ENCODE measurements around the gene URGCP. TPM values are rescaled to one million over a fixed set of nuclear protein-coding genes. Genes with fewer than 3 reads are reported as not detected.

URGCP gene
- 28.5 and 29.4 TPM in 2 replicates for total RNA-seq
- long read RNA-seq, full-length matches to known transcripts = 111 of 134 reads
- long read RNA-seq, partial matches to known transcripts = 0 of 134 reads
- long read RNA-seq, other reads (novel, unspliced or antisense) = 23 of 134 reads

- Mint-ChIP-seq H3K27me3 (ENCODE audit: unreplicated experiment) (no peaks in the 10 kb centered on the region), H3K4me1 (ENCODE audit: unreplicated experiment) (peaks cover 36% of the 10 kb centered on the region), H3K4me3 (ENCODE audit: unreplicated experiment) (peak within 1 kb of the TSS; percentile 94), H3K36me3 (ENCODE audit: unreplicated experiment) (peaks cover 5% of the 10 kb centered on the region), H3K27ac (ENCODE audit: unreplicated experiment) (peak within 1 kb of the TSS; percentile 96), H3K9me3 (ENCODE audit: unreplicated experiment) (no peaks in the 10 kb centered on the region)
- DNase-seq (ENCODE audit: extremely low spot score, unreplicated experiment) = peak; percentile 85
- no peak for TF ChIP-seq CTCF (IDR thresholded peaks at IDR 0.05)
Measured at GRCh38 chr7:43906331-43907010, at the start of gene URGCP. Gene URGCP (minus strand): TSS chr7:43906596. CDS start chr7:43906575, 21 bp downstream.

- Mint-ChIP-seq H3K9me3 (ENCODE audit: unreplicated experiment) (no peaks in the 10 kb centered on the region), H3K36me3 (ENCODE audit: unreplicated experiment) (peaks cover 27% of the 10 kb centered on the region)
- no peak for TF ChIP-seq CTCF (IDR thresholded peaks at IDR 0.05)
Measured at GRCh38 chr7:43956027-43956426, 49.6 kb upstream of the URGCP start.

GRCh38 chr7:43954524-43955228 is 48.3 kb upstream of the URGCP start:
- H3K4me1 Mint-ChIP-seq (ENCODE audit: unreplicated experiment) = no peaks in the 10 kb centered on the region
- no peak overlapping the region for H3K4me3 Mint-ChIP-seq (ENCODE audit: unreplicated experiment)
- H3K36me3 Mint-ChIP-seq (ENCODE audit: unreplicated experiment) = peaks cover 27% of the 10 kb centered on the region
- no peaks in the 10 kb centered on the region for H3K27me3 Mint-ChIP-seq (ENCODE audit: unreplicated experiment)
- no peak for DNase-seq (ENCODE audit: extremely low spot score, unreplicated experiment)
- peak; percentile 58 for TF ChIP-seq CTCF (IDR thresholded peaks at IDR 0.05)
- H3K9me3 Mint-ChIP-seq (ENCODE audit: unreplicated experiment) = no peaks in the 10 kb centered on the region
- no peak overlapping the region for H3K27ac Mint-ChIP-seq (ENCODE audit: unreplicated experiment)

More at GRCh38 chr7:43956027-43956426, 49.6 kb upstream of the URGCP start:
- Mint-ChIP-seq H3K27me3 (ENCODE audit: unreplicated experiment) (no peaks in the 10 kb centered on the region), H3K27ac (ENCODE audit: unreplicated experiment) (no peak overlapping the region), H3K4me1 (ENCODE audit: unreplicated experiment) (no peaks in the 10 kb centered on the region), H3K4me3 (ENCODE audit: unreplicated experiment) (no peak overlapping the region)
- DNase-seq (ENCODE audit: extremely low spot score, unreplicated experiment) = no peak

- no peak overlapping the region for H3K4me3 Mint-ChIP-seq (ENCODE audit: unreplicated experiment)
- H3K9me3 Mint-ChIP-seq (ENCODE audit: unreplicated experiment) = no peaks in the 10 kb centered on the region
- H3K4me1 Mint-ChIP-seq (ENCODE audit: unreplicated experiment) = no peaks in the 10 kb centered on the region
- peaks cover 33% of the 10 kb centered on the region for H3K36me3 Mint-ChIP-seq (ENCODE audit: unreplicated experiment)
- H3K27me3 Mint-ChIP-seq (ENCODE audit: unreplicated experiment) = no peaks in the 10 kb centered on the region
- no peak overlapping the region for H3K27ac Mint-ChIP-seq (ENCODE audit: unreplicated experiment)
- no peak for TF ChIP-seq CTCF (IDR thresholded peaks at IDR 0.05)
- DNase-seq (ENCODE audit: extremely low spot score, unreplicated experiment) = no peak
Measured at GRCh38 chr7:43953071-43953470, 46.7 kb upstream of the URGCP start.

- Mint-ChIP-seq H3K36me3 (ENCODE audit: unreplicated experiment) (peaks cover 40% of the 10 kb centered on the region), H3K4me1 (ENCODE audit: unreplicated experiment) (no peaks in the 10 kb centered on the region), H3K27me3 (ENCODE audit: unreplicated experiment) (no peaks in the 10 kb centered on the region), H3K27ac (ENCODE audit: unreplicated experiment) (no peak overlapping the region), H3K4me3 (ENCODE audit: unreplicated experiment) (no peak overlapping the region), H3K9me3 (ENCODE audit: unreplicated experiment) (no peaks in the 10 kb centered on the region)
- no peak for TF ChIP-seq CTCF (IDR thresholded peaks at IDR 0.05)
- DNase-seq (ENCODE audit: extremely low spot score, unreplicated experiment) = no peak
Measured at GRCh38 chr7:43952028-43952427, 45.6 kb upstream of the URGCP start.
